ENCODE measurements around the gene DPYSL5. TPM values are rescaled to one million over a fixed set of nuclear protein-coding genes. Genes with fewer than 3 reads are reported as not detected.

The DPYSL5 gene
- total and polyA plus RNA-seq, 10 of the 15 experiments (the other 5 are each of a cell fraction or from before 2014, with no cell fraction given) = not detected

DNA sequence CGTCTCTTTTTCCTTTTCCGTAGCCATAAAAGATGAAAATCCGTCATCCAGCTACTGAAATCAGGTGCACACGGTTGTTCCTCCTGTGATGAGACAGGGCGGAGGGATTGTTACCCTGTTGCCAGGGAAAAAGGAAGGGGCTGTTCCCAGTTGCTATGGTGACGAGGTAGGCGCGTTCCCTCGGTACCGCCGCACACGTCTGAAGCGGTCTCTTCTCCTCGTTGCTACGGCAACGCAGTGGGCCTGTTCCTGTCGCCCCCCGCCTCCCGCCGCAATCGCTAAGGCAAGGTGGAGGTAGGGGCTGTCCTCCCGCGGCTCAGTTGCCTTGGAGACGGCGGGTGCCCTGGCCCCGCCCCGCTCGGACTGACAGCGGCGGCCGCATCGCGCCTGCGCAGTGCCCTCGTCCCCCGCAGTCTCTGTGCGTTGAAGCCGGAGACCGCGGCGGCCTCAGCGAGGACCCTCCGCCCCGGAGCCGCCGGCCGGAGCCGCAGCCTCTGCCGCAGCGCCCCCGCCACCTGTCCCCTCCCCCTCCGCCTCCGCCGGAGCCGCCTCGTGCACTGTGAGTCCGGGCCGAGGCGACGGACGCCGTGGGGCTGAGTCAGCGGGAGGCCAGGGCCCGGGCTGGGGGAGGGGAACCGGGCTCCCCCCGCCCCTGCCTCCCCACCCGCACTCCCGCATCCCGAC lies 122.5 kb downstream of the DPYSL5 start, which contains the start of gene MAPRE3:
Gene MAPRE3, plus strand, starts transcription at position 394 of the 684 bp plus-strand sequence. CDS start 51,582 bp downstream, outside the sequence.
- peak within 1 kb of the TSS; percentile 75 for H2AFZ ChIP-seq (ENCODE audit: control insufficient read depth, low read depth, low read length)
- H4K20me1 ChIP-seq (ENCODE audit: control insufficient read depth, insufficient read depth) = no peaks in the 10 kb centered on the region
- intact Hi-C loops (cut with micrococcal nuclease; ENCODE audit: unreplicated experiment) = no loop called here
- CTCF ChIA-PET = interaction anchor here (0.6 to 12.2 kb wide), 7 partner anchors 9 to 116 kb away, joined by 3 to 153 read pairs (median 3); no protein-coding TSS in a partner anchor
- H3K27me3 ChIP-seq (replicated peaks in 1 of 2; ENCODE audit: control insufficient read depth in 2 of 2, insufficient read depth in 2 of 2, low read length in 1 of 2) = peaks cover 1 to 2% of the 10 kb centered on the region in 2 experiments; a peak in 3 of 4 replicates
- in situ Hi-C loops (cut with MboI) = no loop called here
- peak; percentile 23 for FAIRE-seq
- RAD21 ChIA-PET (ENCODE audit: unreplicated experiment) = interaction anchor here (0.7 to 1.7 kb wide), 3 partner anchors 81 to 116 kb away, joined by 3 to 4 read pairs (median 3); partner anchors contain the start of genes AGBL5 and KHK
- peak; percentile 97 for ATAC-seq
- no peaks in the 10 kb centered on the region for H3K4me1 ChIP-seq (ENCODE audit: control insufficient read depth, insufficient read depth, low read length)
- POLR2A ChIA-PET = no interaction called here
- peak within 1 kb of the TSS; percentile 84 for H3K4me2 ChIP-seq (ENCODE audit: control insufficient read depth, insufficient read depth)
- SMC1A ChIA-PET (ENCODE audit: uncharacterized antibody, unreplicated experiment) = no interaction called here
- H3K9me3 ChIP-seq (replicated peaks; ENCODE audit: control insufficient read depth, insufficient read depth, low read length) = no peaks in the 10 kb centered on the region; the same call in 2 of the 3 replicates
- 4% methylated on average over 38 of the region's 69 CpGs for WGBS (ENCODE audit: insufficient coverage, insufficient replicate concordance, low lambda C conversion rate, missing lambda C conversion rate)
- H3K36me3 ChIP-seq (ENCODE audit: control insufficient read depth in 2 of 2, insufficient read depth in 2 of 2, low read length in 1 of 2) = no peaks in the 10 kb centered on the region
- peak within 1 kb of the TSS; percentile 67 for H3K4me3 ChIP-seq
- no TSS peak for BruUV-seq (replicated peaks)
- H3K9ac ChIP-seq (ENCODE audit: control insufficient read depth, insufficient read depth, low read length) = no peak within 1 kb of the TSS
- H3K27ac ChIP-seq (ENCODE audit: control insufficient read depth, insufficient read depth) = no peak within 1 kb of the TSS
- no peak for DNase-seq (ENCODE audit: low read depth, low spot score)
- no peaks in the 10 kb centered on the region for H3K79me2 ChIP-seq (ENCODE audit: control insufficient read depth, insufficient read depth, low read length)
- no peak for TF ChIP-seq MYC (IDR thresholded peaks at IDR 0.05; ENCODE audit: insufficient read depth, insufficient read length, insufficient replicate concordance, low read length, severe bottlenecking)
- TF ChIP-seq WRNIP1 (IDR thresholded peaks at IDR 0.05; ENCODE audit: borderline replicate concordance, low read depth, low read length) = no peak
- no peak for TF ChIP-seq CREB1 (IDR thresholded peaks at IDR 0.05; ENCODE audit: low read depth)
- peak; percentile 84 for TF ChIP-seq LARP7 (IDR thresholded peaks at IDR 0.05)
- no peak for TF ChIP-seq ETV6 (conservative IDR thresholded peaks at IDR 0.05 in 1 of 2, IDR thresholded peaks at IDR 0.05 in 1 of 2; ENCODE audit: borderline replicate concordance in 1 of 2, low read depth in 1 of 2)
- no peak for TF ChIP-seq SUZ12 (IDR thresholded peaks at IDR 0.05; ENCODE audit: unreplicated experiment)
- TF ChIP-seq ZNF24 (IDR thresholded peaks at IDR 0.05) = no peak
- no peak for TF ChIP-seq FOS (IDR thresholded peaks at IDR 0.05; ENCODE audit: borderline replicate concordance, extremely low read depth, insufficient read length)
- TF ChIP-seq, protein P1, sequence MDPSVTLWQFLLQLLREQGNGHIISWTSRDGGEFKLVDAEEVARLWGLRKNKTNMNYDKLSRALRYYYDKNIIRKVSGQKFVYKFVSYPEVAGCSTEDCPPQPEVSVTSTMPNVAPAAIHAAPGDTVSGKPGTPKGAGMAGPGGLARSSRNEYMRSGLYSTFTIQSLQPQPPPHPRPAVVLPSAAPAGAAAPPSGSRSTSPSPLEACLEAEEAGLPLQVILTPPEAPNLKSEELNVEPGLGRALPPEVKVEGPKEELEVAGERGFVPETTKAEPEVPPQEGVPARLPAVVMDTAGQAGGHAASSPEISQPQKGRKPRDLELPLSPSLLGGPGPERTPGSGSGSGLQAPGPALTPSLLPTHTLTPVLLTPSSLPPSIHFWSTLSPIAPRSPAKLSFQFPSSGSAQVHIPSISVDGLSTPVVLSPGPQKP (IDR thresholded peaks at IDR 0.05; ENCODE audit: low read depth, low read length) = no peak
- TF ChIP-seq BMI1 (IDR thresholded peaks at IDR 0.05; ENCODE audit: borderline replicate concordance) = peak; percentile 97
- TF ChIP-seq, protein P2, sequence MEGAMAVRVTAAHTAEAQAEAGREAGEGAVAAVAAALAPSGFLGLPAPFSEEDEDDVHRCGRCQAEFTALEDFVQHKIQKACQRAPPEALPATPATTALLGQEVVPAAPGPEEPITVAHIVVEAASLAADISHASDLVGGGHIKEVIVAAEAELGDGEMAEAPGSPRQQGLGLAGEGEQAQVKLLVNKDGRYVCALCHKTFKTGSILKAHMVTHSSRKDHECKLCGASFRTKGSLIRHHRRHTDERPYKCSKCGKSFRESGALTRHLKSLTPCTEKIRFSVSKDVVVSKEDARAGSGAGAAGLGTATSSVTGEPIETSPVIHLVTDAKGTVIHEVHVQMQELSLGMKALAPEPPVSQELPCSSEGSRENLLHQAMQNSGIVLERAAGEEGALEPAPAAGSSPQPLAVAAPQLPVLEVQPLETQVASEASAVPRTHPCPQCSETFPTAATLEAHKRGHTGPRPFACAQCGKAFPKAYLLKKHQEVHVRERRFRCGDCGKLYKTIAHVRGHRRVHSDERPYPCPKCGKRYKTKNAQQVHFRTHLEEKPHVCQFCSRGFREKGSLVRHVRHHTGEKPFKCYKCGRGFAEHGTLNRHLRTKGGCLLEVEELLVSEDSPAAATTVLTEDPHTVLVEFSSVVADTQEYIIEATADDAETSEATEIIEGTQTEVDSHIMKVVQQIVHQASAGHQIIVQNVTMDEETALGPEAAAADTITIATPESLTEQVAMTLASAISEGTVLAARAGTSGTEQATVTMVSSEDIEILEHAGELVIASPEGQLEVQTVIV (IDR thresholded peaks at IDR 0.05; ENCODE audit: borderline replicate concordance, partially characterized antibody) = no peak
- peak; percentile 58 for TF ChIP-seq NRF1 (conservative IDR thresholded peaks at IDR 0.05; ENCODE audit: low read depth, low read length)
- TF ChIP-seq NFYB (IDR thresholded peaks at IDR 0.05; ENCODE audit: insufficient read depth, low read depth, low read length) = no peak
- TF ChIP-seq MEF2B (IDR thresholded peaks at IDR 0.05; ENCODE audit: partially characterized antibody, poor library complexity, severe bottlenecking) = peak; percentile 54
- no peak for TF ChIP-seq SREBF2 (IDR thresholded peaks at IDR 0.05; ENCODE audit: low read length)
- TF ChIP-seq, protein P3, sequence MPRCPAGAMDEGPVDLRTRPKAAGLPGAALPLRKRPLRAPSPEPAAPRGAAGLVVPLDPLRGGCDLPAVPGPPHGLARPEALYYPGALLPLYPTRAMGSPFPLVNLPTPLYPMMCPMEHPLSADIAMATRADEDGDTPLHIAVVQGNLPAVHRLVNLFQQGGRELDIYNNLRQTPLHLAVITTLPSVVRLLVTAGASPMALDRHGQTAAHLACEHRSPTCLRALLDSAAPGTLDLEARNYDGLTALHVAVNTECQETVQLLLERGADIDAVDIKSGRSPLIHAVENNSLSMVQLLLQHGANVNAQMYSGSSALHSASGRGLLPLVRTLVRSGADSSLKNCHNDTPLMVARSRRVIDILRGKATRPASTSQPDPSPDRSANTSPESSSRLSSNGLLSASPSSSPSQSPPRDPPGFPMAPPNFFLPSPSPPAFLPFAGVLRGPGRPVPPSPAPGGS (IDR thresholded peaks at IDR 0.05; ENCODE audit: borderline replicate concordance, insufficient read depth, low read depth, low read length, poor library complexity, severe bottlenecking) = no peak
- no peak for TF ChIP-seq SMC3 (IDR thresholded peaks at IDR 0.05; ENCODE audit: borderline replicate concordance, low read length)
- TF ChIP-seq KDM1A (IDR thresholded peaks at IDR 0.05; ENCODE audit: borderline replicate concordance) = no peak

Measured in GM12878 (cell line).